Endothelial cell of umbilical vein (primary cell): ENCODE data around the gene RASL10B. TPM values are rescaled to one million over a fixed set of nuclear protein-coding genes. Genes with fewer than 3 reads are reported as not detected.

Source experiments
- BruUV-seq: library from RNA; stranded (reverse); fragments of 400-500 nt; replicated peaks from 2 replicates; lab custom pipeline; 2021; lab: Mats Ljungman, UMichigan
- CTCF ChIA-PET: fragments of 300-600, 350-600 bp; sonication (Branson Sonifier 250); formaldehyde crosslinking; loops from one replicate; lab custom pipeline; 2021; ENCODE audit warnings: antibody characterized with exemption, inconsistent platforms; lab: Charles Lee
- POLR2A ChIA-PET: fragments of 300-600, 350-600 bp; sonication (Branson Sonifier 250); formaldehyde crosslinking; loops from one replicate; lab custom pipeline; 2021; ENCODE audit warnings: antibody characterized with exemption, inconsistent platforms; lab: Charles Lee
- DNase-seq: peaks from one replicate; pipeline ENCODE4 v3.0.0-alpha.2; 2011; ENCODE audit warnings: low read depth, low spot score
- FAIRE-seq: peaks from 2 replicates; lab custom pipeline; 2011; peaks lifted over from hg19 to GRCh38; lab: Jason Lieb, UNC
- H2AFZ ChIP-seq: 2 replicates; pipeline ENCODE4 v1.6.0; 2012; ENCODE audit warnings: low read depth, low read length, control low read depth, inconsistent platforms
- H3K27ac ChIP-seq: 2 replicates; pipeline ENCODE4 v1.5.1; 2011; ENCODE audit warnings: low read depth, mild to moderate bottlenecking, control low read depth, low read length, moderate library complexity; ENCODE audit not compliant: insufficient read depth
- H3K27me3 ChIP-seq, 2 experiments: 2 replicates each; pipeline versions ENCODE4 v1.6.0 to v1.6.1; 2011; ENCODE audit warnings: low read length in 2 of 2, mixed read lengths in 1 of 2; ENCODE audit not compliant: control insufficient read depth in 2 of 2, insufficient read depth in 2 of 2
- H3K36me3 ChIP-seq, 2 experiments: 2 replicates in 1 of 2; 3 replicates in 1 of 2; pipeline ENCODE4 v1.5.1; 2011; ENCODE audit warnings: low read length in 2 of 2, mild to moderate bottlenecking in 1 of 2, moderate library complexity in 1 of 2; ENCODE audit not compliant: control insufficient read depth in 2 of 2, insufficient read depth in 2 of 2; ENCODE audit errors: extremely low read depth in 1 of 2
- H3K4me1 ChIP-seq: 3 replicates; pipeline ENCODE4 v1.5.1; 2011; ENCODE audit warnings: mild to moderate bottlenecking, low read length; ENCODE audit not compliant: control insufficient read depth, insufficient read depth; ENCODE audit errors: extremely low read depth
- H3K4me2 ChIP-seq: 2 replicates; pipeline ENCODE4 v1.6.1; 2011; ENCODE audit warnings: low read length, control low read depth, mixed read lengths; ENCODE audit not compliant: insufficient read depth
- H3K4me3 ChIP-seq, 3 experiments: fragments of 200-600 bp in 1 of 3; sonication (generic), shearing (Covaris generic) in 1 of 3; replicated peaks in 1 of 3; 2 replicates each; pipeline ENCODE4 v1.5.1; 2011 to 2016; ENCODE audit warnings: control low read depth in 3 of 3, low read length in 3 of 3, mild to moderate bottlenecking in 2 of 3, inconsistent platforms in 1 of 3, low read depth in 1 of 3, moderate library complexity in 1 of 3; ENCODE audit not compliant: insufficient read depth in 1 of 3
- H3K79me2 ChIP-seq: 2 replicates; pipeline ENCODE4 v1.6.0; 2012; ENCODE audit warnings: low read length, inconsistent platforms; ENCODE audit not compliant: control insufficient read depth, insufficient read depth
- H3K9ac ChIP-seq: replicated peaks from 2 replicates; pipeline ENCODE3; 2011; ENCODE audit warnings: low read length, control low read depth; ENCODE audit not compliant: insufficient read depth; ENCODE audit errors: extremely low read depth
- H3K9me1 ChIP-seq: replicated peaks from 3 replicates; pipeline ENCODE4 v1.6.0; 2011; ENCODE audit warnings: mild to moderate bottlenecking, low read length; ENCODE audit not compliant: control insufficient read depth, insufficient read depth; ENCODE audit errors: extremely low read depth
- H3K9me3 ChIP-seq: replicated peaks from 2 replicates; pipeline ENCODE4 v1.5.1; 2012; ENCODE audit warnings: low read length, inconsistent platforms; ENCODE audit not compliant: control insufficient read depth, insufficient read depth
- H4K20me1 ChIP-seq: replicated peaks from 2 replicates; pipeline ENCODE3; 2011; ENCODE audit warnings: mild to moderate bottlenecking, low read length; ENCODE audit not compliant: control insufficient read depth, insufficient read depth; ENCODE audit errors: extremely low read depth
- CTCF ChIP-seq, 2 donors: IDR thresholded peaks; 1 replicate in 1 of 2; 2 replicates in 1 of 2; pipeline ENCODE4 v1.5.1; 2011; ENCODE audit warnings: low read length in 2 of 2, mild to moderate bottlenecking in 2 of 2, moderate library complexity in 2 of 2, control low read depth in 1 of 2, inconsistent platforms in 1 of 2, low read depth in 1 of 2; ENCODE audit not compliant: insufficient read depth in 1 of 2; ENCODE audit errors: extremely low read depth in 1 of 2
- EZH2 ChIP-seq: IDR thresholded peaks from 2 replicates; pipeline ENCODE4 v1.6.1; 2012; ENCODE audit warnings: borderline replicate concordance, low read depth, mild to moderate bottlenecking, moderate library complexity, low read length, inconsistent platforms; ENCODE audit not compliant: severe bottlenecking
- FOS ChIP-seq: IDR thresholded peaks from 2 replicates; pipeline ENCODE4 v1.6.1; 2011; ENCODE audit warnings: mild to moderate bottlenecking, low read length, moderate library complexity, borderline replicate concordance; ENCODE audit not compliant: insufficient read depth
- GATA2 ChIP-seq: IDR thresholded peaks from 2 replicates; pipeline ENCODE4 v1.7.0; 2011; ENCODE audit warnings: low read depth, mild to moderate bottlenecking, moderate library complexity, mixed read lengths, low read length; ENCODE audit not compliant: insufficient read length, insufficient read depth
- JUN ChIP-seq: IDR thresholded peaks from 2 replicates; pipeline ENCODE4 v1.6.1; 2011; ENCODE audit warnings: borderline replicate concordance, low read depth; ENCODE audit not compliant: insufficient read length, insufficient read depth
- MYC ChIP-seq: IDR thresholded peaks from one replicate; pipeline ENCODE4 v1.6.1; 2011; ENCODE audit warnings: mild to moderate bottlenecking, low read depth, low read length
- POLR2A ChIP-seq: IDR thresholded peaks from 2 replicates; pipeline ENCODE4 v1.6.1; 2012; ENCODE audit warnings: low read depth, mild to moderate bottlenecking, control low read depth, low read length
- POLR2AphosphoS5 ChIP-seq: IDR thresholded peaks from 2 replicates; pipeline ENCODE4 v1.6.1; 2012; ENCODE audit warnings: low read depth, mild to moderate bottlenecking, control low read depth, low read length, moderate library complexity; ENCODE audit not compliant: insufficient read depth
- dilution Hi-C: fragments of 300-500 bp; cut with MboI; formaldehyde crosslinking; loops from one replicate; pipeline ENCODE4 v1.15.0; 2019; ENCODE audit warnings: low sequenced_read_pairs; ENCODE audit not compliant: extremely low pct_ligation_motif_present
- intact Hi-C: fragments of 100-400 bp; cut with micrococcal nuclease; formaldehyde crosslinking; loops from one replicate; pipeline ENCODE4 v1.10.0; 2022
- polyA plus RNA-seq, 4 experiments: library from polyadenylated mRNA; depleted of rRNA in 3 of 4; stranded (reverse) in 3 of 4; unstranded in 1 of 4; fragments of >200 nt; gene quantifications; 2 replicates each; pipeline versions ENCODE4 v1.2.1 to v1.2.3, GENCODE V29; 2011 to 2012; ENCODE audit warnings: missing spikeins in 1 of 4
- total RNA-seq: library from RNA; stranded (reverse); gene quantifications from 2 replicates; pipeline ENCODE4 v1.2.3, GENCODE V29; 2021
- TF ChIP-seq, protein P1 (sequence below): IDR thresholded peaks from 2 replicates; pipeline ENCODE4 v1.6.1; 2011; ENCODE audit not compliant: insufficient read depth, insufficient read length

RASL10B gene
- total and polyA plus RNA-seq, 2 donors (not counting 3 experiments of a cell fraction or from before 2014, with no cell fraction given): 0.19 to 0.71 TPM

- Histone ChIP-seq H3K4me2 (no peak overlapping the region), H3K27me3 (peaks cover 3 to 6% of the 10 kb centered on the region in 2 experiments), H3K79me2 (no peaks in the 10 kb centered on the region), H3K9me3 (no peaks in the 10 kb centered on the region), H2AFZ (no peak overlapping the region), H3K27ac (no peak overlapping the region), H3K4me3 (no peak overlapping the region), H3K36me3 (peaks cover 8 to 14% of the 10 kb centered on the region in 2 experiments), H3K9ac (no peak overlapping the region), H4K20me1 (no peaks in the 10 kb centered on the region), H3K9me1 (no peaks in the 10 kb centered on the region), H3K4me1 (peaks cover 4% of the 10 kb centered on the region)
- ChIA-PET POLR2A (no interaction called here), CTCF (interaction anchor here (1.0 kb wide), 1 partner anchor 18 kb away, joined by 3 read pairs; no protein-coding TSS in a partner anchor)
- no peak for TF ChIP-seq GATA2
- TF ChIP-seq, protein P1, sequence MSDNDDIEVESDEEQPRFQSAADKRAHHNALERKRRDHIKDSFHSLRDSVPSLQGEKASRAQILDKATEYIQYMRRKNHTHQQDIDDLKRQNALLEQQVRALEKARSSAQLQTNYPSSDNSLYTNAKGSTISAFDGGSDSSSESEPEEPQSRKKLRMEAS: no peak
- no peak for TF ChIP-seq EZH2
- no peak for TF ChIP-seq MYC
- no peak for TF ChIP-seq POLR2A
- TF ChIP-seq JUN: no peak
- no peak for TF ChIP-seq CTCF (IDR thresholded peaks at IDR 0.05; ENCODE audit: extremely low read depth in 1 of 2, insufficient read depth in 1 of 2, low read depth in 1 of 2, low read length in 2 of 2)
- TF ChIP-seq POLR2AphosphoS5: no peak
- no peak for TF ChIP-seq FOS
- DNase-seq: no peak
- no peak for FAIRE-seq
- no TSS peak for BruUV-seq
- intact Hi-C loops: no loop called here
- dilution Hi-C loops: loop anchor here (25.0 kb wide), 1 partner anchor 117 kb away; no protein-coding TSS in a partner anchor
Observed at GRCh38 chr17:35729405-35729833, 2.0 kb upstream of the RASL10B start.
